ES-I3 (cell line): Measurements from ENCODE around the gene SH3RF3.

ENCODE experiments used
- H3K36me3 ChIP-seq: 2 replicates; pipeline ENCODE4 v1.6.1; 2013; ENCODE audit warnings: mild to moderate bottlenecking, low read length, control low read depth, moderate library complexity; ENCODE audit not compliant: insufficient read depth
- H3K4me1 ChIP-seq: 2 replicates; pipeline ENCODE4 v1.6.1; 2013; ENCODE audit warnings: mild to moderate bottlenecking, control low read depth, low read length; ENCODE audit not compliant: insufficient read depth
- H3K9ac ChIP-seq: 2 replicates; pipeline ENCODE4 v1.6.1; 2013; ENCODE audit warnings: low read depth, mild to moderate bottlenecking, low read length, moderate library complexity
- H3K9me3 ChIP-seq: 2 replicates; pipeline ENCODE4 v1.6.1; 2013; ENCODE audit warnings: mild to moderate bottlenecking, low read length, moderate library complexity; ENCODE audit not compliant: control insufficient read depth, insufficient read depth

The SH3RF3 gene

GRCh38 chr2:109317471-109318095 is 188.6 kb downstream of the SH3RF3 start:
- H3K9me3 ChIP-seq: no peaks in the 10 kb centered on the region
- no peak overlapping the region for H3K9ac ChIP-seq
- no peaks in the 10 kb centered on the region for H3K36me3 ChIP-seq
- H3K4me1 ChIP-seq: no peaks in the 10 kb centered on the region

DNA sequence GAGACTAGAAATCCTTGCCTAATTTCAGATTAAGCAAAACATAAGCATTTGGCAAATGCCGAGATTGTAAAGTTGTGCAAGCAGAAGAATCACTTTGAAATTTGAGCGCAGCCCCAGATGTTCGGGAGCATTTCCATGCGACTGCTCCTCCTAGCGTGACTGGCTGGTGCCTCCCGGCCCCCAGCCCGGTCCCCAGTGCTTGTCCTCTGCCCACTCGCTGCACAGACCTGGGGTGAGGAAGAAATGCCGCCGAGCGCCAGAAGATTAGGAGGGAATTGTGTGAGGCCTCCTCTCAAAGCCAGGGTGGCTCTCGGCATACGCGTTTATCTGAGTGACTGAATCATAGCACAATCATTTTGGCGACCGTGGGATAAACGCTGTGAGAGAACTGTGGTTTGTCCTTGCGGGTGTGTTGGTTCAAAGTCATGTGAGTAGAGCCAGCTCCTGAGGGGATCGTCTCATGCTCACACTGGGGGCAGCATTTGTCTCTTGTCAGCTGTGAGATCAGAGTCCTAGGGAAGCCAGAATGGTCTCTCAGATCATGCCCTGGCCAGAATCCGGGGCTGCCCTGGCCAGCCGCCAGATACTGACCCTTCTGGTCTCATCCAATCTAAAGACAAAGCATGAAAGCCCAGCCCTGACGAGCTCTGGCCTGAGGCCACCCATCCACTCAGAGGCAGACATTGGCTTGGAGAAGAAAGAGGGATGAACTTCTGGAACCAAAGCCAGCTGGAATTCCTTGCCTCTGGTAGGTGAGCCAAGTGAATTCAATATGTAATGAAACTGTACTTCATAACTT is 189.3 kb downstream of the SH3RF3 start:
- H3K9ac ChIP-seq: no peak overlapping the region
- H3K36me3 ChIP-seq: no peaks in the 10 kb centered on the region
- no peaks in the 10 kb centered on the region for H3K4me1 ChIP-seq

DNA sequence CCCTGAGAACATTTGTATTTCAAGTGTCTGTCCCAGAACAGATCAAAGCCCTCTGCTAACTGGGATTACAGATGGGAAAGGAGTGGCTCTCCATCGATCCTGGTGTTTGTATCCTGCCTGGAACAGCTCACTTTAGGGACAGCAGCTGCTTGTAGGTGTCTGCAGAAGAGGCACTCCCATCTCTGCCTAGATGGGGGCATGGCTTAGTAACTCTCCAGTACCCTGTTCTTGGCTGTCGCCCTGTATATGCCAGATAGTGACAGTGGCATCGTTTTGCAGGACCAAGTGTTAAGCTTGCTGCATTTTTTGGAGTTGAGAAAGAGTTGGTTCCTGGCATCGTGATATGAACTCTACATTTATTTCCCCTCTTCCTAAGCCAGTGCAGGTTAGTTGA is 189.9 kb downstream of the SH3RF3 start:
- Histone ChIP-seq H3K9ac (no peak overlapping the region), H3K4me1 (no peaks in the 10 kb centered on the region), H3K36me3 (no peaks in the 10 kb centered on the region), H3K9me3 (no peaks in the 10 kb centered on the region)

More for the DNA sequence above, 189.3 kb downstream of the SH3RF3 start:
- no peaks in the 10 kb centered on the region for H3K9me3 ChIP-seq

DNA sequence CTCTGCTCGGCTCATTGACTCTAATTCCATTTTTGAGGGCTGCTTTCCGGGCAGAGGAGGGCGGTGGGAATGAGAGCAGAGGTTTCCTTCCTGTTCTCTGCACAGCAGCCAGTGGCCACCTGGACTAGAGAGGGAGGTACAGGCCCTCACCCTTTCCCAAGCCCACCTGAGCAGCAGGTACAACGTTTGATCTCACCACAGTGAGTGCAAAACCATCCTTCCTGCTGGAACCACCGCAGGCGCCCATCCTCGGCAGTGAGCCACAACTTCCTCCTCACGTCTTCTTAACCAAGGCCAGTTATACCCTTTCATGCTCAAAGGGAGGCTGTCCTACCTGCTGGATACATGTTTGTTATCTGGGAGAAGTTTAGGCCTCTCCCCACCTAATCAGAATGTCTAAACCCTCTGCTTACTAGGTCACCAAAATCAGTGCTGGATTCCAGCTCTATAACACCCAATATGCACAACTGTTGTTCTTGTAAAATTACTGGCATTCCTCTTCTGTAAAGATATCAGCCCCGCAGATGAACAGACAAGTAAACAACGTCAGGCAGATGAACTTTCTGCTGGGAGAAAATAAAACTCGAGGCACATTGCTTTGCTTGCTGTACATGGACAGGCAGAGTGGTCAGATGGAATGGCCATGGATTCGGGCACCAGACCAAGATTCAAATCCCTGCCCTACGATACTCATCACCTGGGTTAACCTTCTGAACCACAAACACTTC is 191.4 kb downstream of the SH3RF3 start:
- Histone ChIP-seq H3K9ac (no peak overlapping the region), H3K4me1 (no peaks in the 10 kb centered on the region), H3K9me3 (no peaks in the 10 kb centered on the region), H3K36me3 (no peaks in the 10 kb centered on the region)

DNA sequence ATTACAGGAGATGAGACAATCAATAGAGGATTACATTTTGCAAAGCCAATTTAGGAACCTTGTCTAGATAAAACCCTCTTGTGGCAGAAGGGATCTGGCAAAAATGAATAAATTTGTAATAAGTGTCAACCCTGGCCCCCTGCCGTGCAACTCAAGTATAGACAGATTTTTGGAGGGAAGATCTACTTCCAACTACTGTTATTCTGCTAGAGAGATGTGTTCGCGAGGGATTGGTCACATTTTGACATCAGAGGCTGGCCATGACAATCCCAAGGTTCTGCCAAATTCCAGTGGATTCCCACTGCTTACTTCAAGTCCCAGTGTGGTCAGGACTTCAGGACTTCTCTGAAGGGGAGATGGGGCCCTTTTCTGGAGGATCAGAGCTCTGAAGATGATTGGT is 192.6 kb downstream of the SH3RF3 start:
- H3K4me1 ChIP-seq: no peaks in the 10 kb centered on the region

DNA sequence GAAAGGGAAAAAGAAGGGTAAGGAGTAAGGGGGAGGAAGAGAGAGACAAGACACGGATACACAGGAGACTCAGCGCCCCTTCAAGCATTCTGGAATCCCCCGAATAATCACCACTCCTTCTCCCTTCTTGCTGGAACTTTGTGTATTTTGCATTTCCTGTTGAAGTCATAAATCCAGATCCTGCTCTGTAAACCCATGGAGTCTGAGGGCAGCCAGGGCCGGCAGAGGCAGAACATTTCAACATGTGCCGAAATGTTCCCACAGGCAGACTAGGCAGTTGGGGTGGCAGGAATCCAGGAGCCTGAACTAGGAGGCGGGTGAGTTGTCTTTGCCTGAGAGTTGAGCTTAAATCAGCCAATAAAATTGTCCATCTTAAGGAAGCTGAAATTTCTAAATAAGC is 193.1 kb downstream of the SH3RF3 start:
- Histone ChIP-seq H3K9me3 (no peaks in the 10 kb centered on the region), H3K36me3 (no peaks in the 10 kb centered on the region), H3K4me1 (no peaks in the 10 kb centered on the region), H3K9ac (no peak overlapping the region)

More for the DNA sequence above, 192.6 kb downstream of the SH3RF3 start:
- Histone ChIP-seq H3K9me3 (no peaks in the 10 kb centered on the region), H3K36me3 (no peaks in the 10 kb centered on the region), H3K9ac (no peak overlapping the region)

- H3K9me3 ChIP-seq: no peaks in the 10 kb centered on the region
- H3K36me3 ChIP-seq: no peaks in the 10 kb centered on the region
- no peaks in the 10 kb centered on the region for H3K4me1 ChIP-seq
- no peak overlapping the region for H3K9ac ChIP-seq
Observed at GRCh38 chr2:109322641-109323040, 193.6 kb downstream of the SH3RF3 start.

- Histone ChIP-seq H3K36me3 (no peaks in the 10 kb centered on the region), H3K9me3 (no peaks in the 10 kb centered on the region; the same call in 1 of the 2 replicates), H3K9ac (no peak overlapping the region), H3K4me1 (no peaks in the 10 kb centered on the region)
Observed at GRCh38 chr2:109324861-109325260, 195.9 kb downstream of the SH3RF3 start.

- no peaks in the 10 kb centered on the region; the same call in 1 of the 2 replicates for H3K9me3 ChIP-seq
- H3K9ac ChIP-seq: no peak overlapping the region
- no peaks in the 10 kb centered on the region for H3K4me1 ChIP-seq
- no peaks in the 10 kb centered on the region for H3K36me3 ChIP-seq
Observed at GRCh38 chr2:109325570-109325969, 196.6 kb downstream of the SH3RF3 start.

DNA sequence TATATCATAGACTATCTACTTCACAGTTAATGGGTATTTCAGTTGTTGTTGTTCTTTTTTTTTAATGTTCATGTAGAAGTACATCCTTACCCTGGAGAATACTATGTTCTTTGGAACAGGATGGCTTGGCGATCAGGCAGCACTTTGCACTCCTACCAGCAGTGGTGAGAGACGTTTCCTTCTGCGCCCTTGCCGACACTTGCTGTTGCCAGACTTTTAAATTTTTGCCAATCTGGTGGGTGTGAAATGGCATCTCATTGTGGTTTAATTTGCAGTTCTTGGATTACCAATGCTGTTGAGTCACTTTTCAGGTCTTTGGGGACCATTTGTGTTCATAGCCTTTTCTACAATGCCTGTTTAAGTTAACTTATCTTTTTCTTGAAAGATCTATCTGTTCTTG is 197.3 kb downstream of the SH3RF3 start:
- no peaks in the 10 kb centered on the region; the same call in 1 of the 2 replicates for H3K9me3 ChIP-seq
- H3K36me3 ChIP-seq: no peaks in the 10 kb centered on the region
- H3K9ac ChIP-seq: no peak overlapping the region
- no peaks in the 10 kb centered on the region for H3K4me1 ChIP-seq

DNA sequence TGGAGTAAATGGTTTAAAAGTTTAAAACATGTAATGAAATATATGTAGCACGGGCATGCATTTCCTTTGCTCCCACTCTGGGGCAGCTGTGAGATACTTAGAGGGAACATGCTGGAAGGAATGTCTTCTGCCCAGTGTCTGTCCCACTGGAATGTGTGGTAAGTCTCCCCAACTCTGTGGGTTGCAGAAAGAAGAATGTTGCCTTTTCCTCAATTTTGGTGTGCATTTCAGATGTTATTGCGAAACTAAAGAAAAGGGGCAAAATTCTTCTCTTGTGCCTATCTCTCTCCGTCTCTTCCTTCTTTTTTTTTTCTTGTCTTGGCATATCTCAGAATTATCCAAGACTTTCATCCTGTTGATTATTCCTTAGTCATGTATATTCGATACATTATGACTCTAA is 201.1 kb downstream of the SH3RF3 start:
- Histone ChIP-seq H3K9me3 (no peaks in the 10 kb centered on the region; the same call in 1 of the 2 replicates), H3K36me3 (no peaks in the 10 kb centered on the region), H3K4me1 (peaks cover 9% of the 10 kb centered on the region), H3K9ac (no peak overlapping the region)

GRCh38 chr2:109331081-109331480 is 202.1 kb downstream of the SH3RF3 start:
- Histone ChIP-seq H3K9ac (no peak overlapping the region), H3K4me1 (peaks cover 9% of the 10 kb centered on the region), H3K36me3 (no peaks in the 10 kb centered on the region), H3K9me3 (no peaks in the 10 kb centered on the region; the same call in 1 of the 2 replicates)

DNA sequence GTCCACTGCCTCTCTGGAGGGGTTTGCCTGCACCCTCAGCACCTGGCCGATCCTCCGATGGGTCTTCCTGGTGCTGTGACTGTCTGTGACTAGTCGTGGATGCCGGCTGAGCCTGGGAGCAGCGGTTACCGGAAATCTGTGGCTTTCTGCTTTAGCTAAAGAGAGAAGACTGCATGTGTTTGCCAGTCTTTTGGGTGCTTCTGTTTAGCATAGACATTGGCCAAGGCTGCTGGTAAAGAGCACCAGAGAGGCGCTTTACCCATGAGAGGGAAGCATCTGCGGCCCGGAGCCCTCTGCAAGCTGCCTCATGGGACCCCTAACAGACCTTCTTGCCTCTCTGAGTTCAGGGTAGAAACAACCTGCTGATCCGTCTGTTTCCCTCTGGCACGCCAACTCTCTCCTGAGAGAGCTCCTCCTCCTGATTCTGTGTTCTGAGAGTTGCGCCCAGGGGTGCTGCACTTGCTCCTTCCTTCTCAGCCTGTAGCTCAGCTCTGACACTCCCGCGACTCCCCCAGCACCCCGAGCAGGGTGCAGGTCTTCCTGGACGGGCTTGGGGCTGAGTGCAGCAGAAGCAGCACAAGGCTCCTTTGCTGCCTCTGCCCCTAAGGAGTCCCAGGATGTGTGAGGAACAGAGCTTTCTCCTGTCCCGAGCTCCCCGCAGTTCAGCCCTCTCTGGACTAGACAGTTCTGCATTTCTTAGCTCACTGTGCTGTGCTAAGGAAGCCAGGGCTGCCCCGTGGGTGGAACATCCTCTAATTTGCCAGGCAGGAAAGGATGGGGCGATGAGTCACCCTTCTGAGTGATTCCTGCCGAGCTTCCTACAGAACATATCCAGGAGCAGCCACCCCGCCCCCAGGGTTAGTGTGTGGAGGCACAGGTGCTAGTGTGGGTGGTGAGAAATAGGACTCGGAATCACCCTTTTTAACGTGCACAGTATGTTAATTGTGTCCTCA is 203.2 kb downstream of the SH3RF3 start:
- no peaks in the 10 kb centered on the region for H3K36me3 ChIP-seq
- peaks cover 9% of the 10 kb centered on the region for H3K4me1 ChIP-seq
- no peak overlapping the region for H3K9ac ChIP-seq
- H3K9me3 ChIP-seq: no peaks in the 10 kb centered on the region; the same call in 1 of the 2 replicates

GRCh38 chr2:109332880-109333279 is 203.9 kb downstream of the SH3RF3 start:
- H3K9ac ChIP-seq: no peak overlapping the region
- peaks cover 9% of the 10 kb centered on the region for H3K4me1 ChIP-seq
- no peaks in the 10 kb centered on the region; the same call in 1 of the 2 replicates for H3K9me3 ChIP-seq
- no peaks in the 10 kb centered on the region for H3K36me3 ChIP-seq
